Gastroesophageal sphincter (tissue), 3 donors: ENCODE results near the gene FARS2.

ENCODE experiments used
- CTCF ChIP-seq, 4 experiments: fragments of 200-600 bp in 2 of 4; fragments of 450-650 bp in 2 of 4; sonication (generic) in 1 of 4; IDR thresholded peaks; one replicate each; pipeline ENCODE4 v1.5.1; 2017 to 2019; ENCODE audit warnings: antibody characterized with exemption in 4 of 4, mild to moderate bottlenecking in 2 of 4, moderate library complexity in 2 of 4
- EP300 ChIP-seq: sonication (generic); formaldehyde crosslinking; IDR thresholded peaks from one replicate; pipeline ENCODE4 v1.6.1; 2017; ENCODE audit warnings: antibody characterized with exemption, mild to moderate bottlenecking
- POLR2A ChIP-seq, 2 donors: fragments of 450-650 bp; IDR thresholded peaks; one replicate each; pipeline ENCODE4 v1.6.1; 2017; ENCODE audit warnings: antibody characterized with exemption in 2 of 2, mild to moderate bottlenecking in 2 of 2, moderate library complexity in 1 of 2

GRCh38 chr6:5270093-5270680 lies 8.9 kb downstream of the FARS2 start:
- TF ChIP-seq POLR2A (IDR thresholded peaks at IDR 0.05) (no peak), EP300 (no peak), CTCF (IDR thresholded peaks at IDR 0.05) (no peak)
